Keratinocyte (primary cell): ENCODE data around the gene TNFSF9.

Experiments used
- CTCF ChIP-seq, 3 experiments: IDR thresholded peaks in 1 of 3; conservative IDR thresholded peaks in 1 of 3; optimal IDR thresholded peaks in 1 of 3; 2 replicates in 2 of 3; 3 replicates in 1 of 3; pipeline versions ENCODE3 to v1.5.1; 2011; ENCODE audit warnings: low read length in 3 of 3, mild to moderate bottlenecking in 3 of 3, moderate library complexity in 2 of 3, control low read depth in 1 of 3, inconsistent platforms in 1 of 3; ENCODE audit not compliant: insufficient read depth in 2 of 3; ENCODE audit errors: extremely low read depth in 1 of 3
- EZH2 ChIP-seq: IDR thresholded peaks from one replicate; pipeline ENCODE4 v1.6.1; 2012; ENCODE audit warnings: inconsistent platforms, mild to moderate bottlenecking, low read length, moderate library complexity

- TF ChIP-seq CTCF (optimal IDR thresholded peaks at IDR 0.05 in 1 of 3, IDR thresholded peaks at IDR 0.05 in 1 of 3, conservative IDR thresholded peaks at IDR 0.05 in 1 of 3; ENCODE audit: extremely low read depth in 1 of 3, insufficient read depth in 2 of 3, low read length in 3 of 3) (no peak), EZH2 (no peak)
These were observed 3.1 kb downstream of the TNFSF9 start for GRCh38 chr19:6533746-6534418.
